Right renal pelvis (tissue), 4 donors: ENCODE measurements around the gene SFTPA2. TPM values are rescaled to one million over a fixed set of nuclear protein-coding genes. Genes with fewer than 3 reads are reported as not detected.
"Not testable (repeated sequence)": the region's sequence is repeated elsewhere in the genome, so short reads cannot be mapped to it uniquely, and the experiment has no call there.

ENCODE experiments used
- DNase-seq, 4 donors: peaks; one replicate each; pipeline ENCODE4 v3.0.0-alpha.2; 2013; ENCODE audit warnings: low read depth in 4 of 4, low spot score in 3 of 4, missing footprints in 1 of 4
- polyA plus RNA-seq, 4 donors: library from polyadenylated mRNA; unstranded; fragments of 120-200 nt; gene quantifications; one replicate each; pipeline ENCODE4 v1.2.1, GENCODE V29; 2013; ENCODE audit not compliant: insufficient read length in 4 of 4

Gene SFTPA2
- polyA plus RNA-seq: under 1 TPM in 1 of 4 donors, not detected in 3; 0.05 TPM

- no peak for DNase-seq
Measured at GRCh38 chr10:79560160-79560709, at the start of gene SFTPA2. Gene SFTPA2, minus strand, starts transcription at chr10:79560407. Its CDS starts 924 bp downstream, at chr10:79559483.

- no peak for DNase-seq
Measured at GRCh38 chr10:79608505-79609375, 48.5 kb upstream of the SFTPA2 start.

- no peak for DNase-seq
Measured at GRCh38 chr10:79605308-79605707, 45.1 kb upstream of the SFTPA2 start.

GRCh38 chr10:79604294-79604693, 44.1 kb upstream of the SFTPA2 start:
- DNase-seq: no peak

- no peak for DNase-seq
Measured at GRCh38 chr10:79602953-79603352, 42.7 kb upstream of the SFTPA2 start.

- no peak for DNase-seq
Measured at GRCh38 chr10:79601939-79602338, 41.7 kb upstream of the SFTPA2 start.

- not testable (repeated sequence) for DNase-seq
Measured at GRCh38 chr10:79599644-79600043, 39.4 kb upstream of the SFTPA2 start.

- no peak for DNase-seq
Measured at GRCh38 chr10:79595510-79595909, 35.3 kb upstream of the SFTPA2 start.

GRCh38 chr10:79594565-79594964, 34.4 kb upstream of the SFTPA2 start:
- not testable (repeated sequence) for DNase-seq

GRCh38 chr10:79593377-79593776, 33.2 kb upstream of the SFTPA2 start:
- DNase-seq: no peak

- DNase-seq: no peak
Measured at GRCh38 chr10:79588800-79589199, 28.6 kb upstream of the SFTPA2 start.

GRCh38 chr10:79586933-79587332, 26.7 kb upstream of the SFTPA2 start:
- no peak for DNase-seq

- DNase-seq: no peak
Measured at GRCh38 chr10:79585870-79586527, 25.8 kb upstream of the SFTPA2 start.

GRCh38 chr10:79583488-79584024, 23.3 kb upstream of the SFTPA2 start:
- DNase-seq: no peak

- not testable (repeated sequence) for DNase-seq
Measured at GRCh38 chr10:79582954-79583353, 22.7 kb upstream of the SFTPA2 start.

GRCh38 chr10:79582096-79582495, 21.9 kb upstream of the SFTPA2 start:
- no peak for DNase-seq

GRCh38 chr10:79581044-79581443, 20.8 kb upstream of the SFTPA2 start:
- DNase-seq: no peak

- no peak for DNase-seq
Measured at GRCh38 chr10:79579361-79579760, 19.2 kb upstream of the SFTPA2 start.

- not testable (repeated sequence) for DNase-seq
Measured at GRCh38 chr10:79570624-79571023, 10.4 kb upstream of the SFTPA2 start.

- no peak for DNase-seq
Measured at GRCh38 chr10:79563426-79563825, 3.2 kb upstream of the SFTPA2 start.

- DNase-seq: peak; percentile 30 to 48 (median 41)
Measured at GRCh38 chr10:79562135-79562756, 2.0 kb upstream of the SFTPA2 start.
